Measurements from ENCODE around the gene ZNF629.

The ZNF629 gene

DNA sequence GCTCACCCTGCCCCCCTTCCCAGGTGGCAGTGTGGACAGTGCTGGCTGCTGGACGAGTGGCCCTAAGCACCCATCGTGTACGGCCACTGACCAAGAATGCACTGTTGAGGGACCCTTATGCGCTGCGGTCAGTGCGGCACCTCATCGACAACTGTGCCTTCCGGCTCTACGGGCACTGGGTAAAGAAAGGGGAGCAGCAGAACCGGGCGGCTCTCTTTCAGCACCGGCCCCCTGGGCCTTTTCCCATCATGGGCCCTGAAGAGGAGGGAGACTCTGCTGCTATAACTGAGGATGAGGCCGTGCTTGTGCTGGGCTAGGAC is 30.3 kb downstream of the ZNF629 start:
- H3K79me2 ChIP-seq (ENCODE audit: low read length): no peaks in the 10 kb centered on the region
- H3K4me3 ChIP-seq (ENCODE audit: low read length): no peak overlapping the region
- no peak overlapping the region for H2AFZ ChIP-seq (ENCODE audit: low read depth, low read length)
- no peak overlapping the region for H3K9ac ChIP-seq (ENCODE audit: low read length)
- no peak overlapping the region for H3K4me2 ChIP-seq (ENCODE audit: low read length)
- H3K36me3 ChIP-seq (replicated peaks; ENCODE audit: low read depth, low read length): peaks cover 8% of the 10 kb centered on the region
- H3K27ac ChIP-seq (ENCODE audit: low read length): no peak overlapping the region
- TF ChIP-seq EZH2phosphoT487 (IDR thresholded peaks at IDR 0.05; ENCODE audit: low read depth): no peak
- TF ChIP-seq CTCF (IDR thresholded peaks at IDR 0.05; ENCODE audit: low read depth, low read length): no peak
- no peaks in the 10 kb centered on the region for H3K27me3 ChIP-seq (ENCODE audit: low read depth, low read length)
- H4K20me1 ChIP-seq (ENCODE audit: insufficient read depth, low read length): no peaks in the 10 kb centered on the region
- peaks cover 7% of the 10 kb centered on the region; the same call in 1 of the 2 replicates for H3K4me1 ChIP-seq (ENCODE audit: low read length)
- no peaks in the 10 kb centered on the region for H3K9me3 ChIP-seq (ENCODE audit: insufficient read depth, low read length)

GRCh38 chr16:30755955-30756780 is 30.8 kb downstream of the ZNF629 start:
- Histone ChIP-seq H3K9me3 (ENCODE audit: insufficient read depth, low read length) (no peaks in the 10 kb centered on the region), H3K27me3 (ENCODE audit: low read depth, low read length) (no peaks in the 10 kb centered on the region), H3K4me1 (ENCODE audit: low read length) (peaks cover 7% of the 10 kb centered on the region; the same call in 1 of the 2 replicates), H2AFZ (ENCODE audit: low read depth, low read length) (no peak overlapping the region), H3K4me3 (ENCODE audit: low read length) (no peak overlapping the region), H4K20me1 (ENCODE audit: insufficient read depth, low read length) (no peaks in the 10 kb centered on the region), H3K4me2 (ENCODE audit: low read length) (no peak overlapping the region), H3K36me3 (replicated peaks; ENCODE audit: low read depth, low read length) (peaks cover 13% of the 10 kb centered on the region), H3K79me2 (ENCODE audit: low read length) (no peaks in the 10 kb centered on the region), H3K27ac (ENCODE audit: low read length) (no peak overlapping the region), H3K9ac (ENCODE audit: low read length) (no peak overlapping the region)
- TF ChIP-seq CTCF (IDR thresholded peaks at IDR 0.05; ENCODE audit: low read depth, low read length) (no peak), EZH2phosphoT487 (IDR thresholded peaks at IDR 0.05; ENCODE audit: low read depth) (no peak)

DNA sequence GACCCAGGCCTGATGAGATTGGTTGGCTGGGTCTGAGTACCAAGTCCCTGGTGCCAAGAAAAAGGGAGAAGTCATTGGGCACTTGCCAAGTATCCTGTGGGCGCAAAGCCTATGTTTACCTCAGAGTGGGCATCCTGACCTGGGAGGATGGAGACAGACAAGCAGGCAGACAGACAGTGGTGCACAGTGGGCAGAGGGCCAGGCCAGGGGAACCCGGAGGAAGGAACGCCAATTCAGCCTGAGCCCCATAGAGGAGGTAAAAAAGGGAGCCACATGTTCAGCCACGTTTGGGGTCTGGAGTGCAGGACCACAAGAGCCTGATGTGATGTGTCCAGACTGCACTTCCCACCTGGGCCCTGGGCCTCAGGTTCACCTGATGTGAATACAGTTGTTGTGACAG is 33.4 kb downstream of the ZNF629 start:
- no peak overlapping the region for H3K4me2 ChIP-seq (ENCODE audit: low read length)
- H2AFZ ChIP-seq (ENCODE audit: low read depth, low read length): no peak overlapping the region
- H3K27me3 ChIP-seq (ENCODE audit: low read depth, low read length): no peaks in the 10 kb centered on the region
- H4K20me1 ChIP-seq (ENCODE audit: insufficient read depth, low read length): no peaks in the 10 kb centered on the region
- no peaks in the 10 kb centered on the region for H3K9me3 ChIP-seq (ENCODE audit: insufficient read depth, low read length)
- H3K4me1 ChIP-seq (ENCODE audit: low read length): no peaks in the 10 kb centered on the region
- H3K79me2 ChIP-seq (ENCODE audit: low read length): peaks cover 22% of the 10 kb centered on the region
- H3K9ac ChIP-seq (ENCODE audit: low read length): no peak overlapping the region
- no peak overlapping the region for H3K27ac ChIP-seq (ENCODE audit: low read length)
- TF ChIP-seq CTCF (IDR thresholded peaks at IDR 0.05; ENCODE audit: low read depth, low read length) (no peak), EZH2phosphoT487 (IDR thresholded peaks at IDR 0.05; ENCODE audit: low read depth) (no peak)
- no peak overlapping the region for H3K4me3 ChIP-seq (ENCODE audit: low read length)
- H3K36me3 ChIP-seq (replicated peaks; ENCODE audit: low read depth, low read length): peaks cover 13% of the 10 kb centered on the region

- H3K79me2 ChIP-seq (ENCODE audit: low read length): peaks cover 23% of the 10 kb centered on the region
- H3K9me3 ChIP-seq (ENCODE audit: insufficient read depth, low read length): no peaks in the 10 kb centered on the region
- no peaks in the 10 kb centered on the region for H3K27me3 ChIP-seq (ENCODE audit: low read depth, low read length)
- TF ChIP-seq CTCF (IDR thresholded peaks at IDR 0.05; ENCODE audit: low read depth, low read length): no peak
- no peak for TF ChIP-seq EZH2phosphoT487 (IDR thresholded peaks at IDR 0.05; ENCODE audit: low read depth)
- no peak overlapping the region for H3K9ac ChIP-seq (ENCODE audit: low read length)
- no peak overlapping the region for H3K4me3 ChIP-seq (ENCODE audit: low read length)
- no peaks in the 10 kb centered on the region for H4K20me1 ChIP-seq (ENCODE audit: insufficient read depth, low read length)
- no peak overlapping the region for H3K27ac ChIP-seq (ENCODE audit: low read length)
- H3K4me2 ChIP-seq (ENCODE audit: low read length): no peak overlapping the region
- H3K4me1 ChIP-seq (ENCODE audit: low read length): peaks cover 5% of the 10 kb centered on the region
- H3K36me3 ChIP-seq (replicated peaks; ENCODE audit: low read depth, low read length): peaks cover 13% of the 10 kb centered on the region
- no peak overlapping the region for H2AFZ ChIP-seq (ENCODE audit: low read depth, low read length)
These were observed 36.0 kb downstream of the ZNF629 start for GRCh38 chr16:30750876-30751465.
